H1 (cell line): Measurements from ENCODE around the gene CDK5RAP3. TPM values are rescaled to one million over a fixed set of nuclear protein-coding genes. Genes with fewer than 3 reads are reported as not detected.

Experiments used
- CTCF ChIA-PET: fragments of 300-600 bp; sonication (Branson Sonifier 250); formaldehyde crosslinking; loops from one replicate; lab custom pipeline; 2021; ENCODE audit not compliant: partially characterized antibody; lab: Charles Lee
- POLR2A ChIA-PET: fragments of 300-600 bp; sonication (Branson Sonifier 250); formaldehyde crosslinking; loops from one replicate; lab custom pipeline; 2021; ENCODE audit warnings: inconsistent platforms; ENCODE audit not compliant: partially characterized antibody; lab: Charles Lee
- DNase-seq, 2 experiments: peaks; one replicate each; pipeline versions ENCODE4 v3.0.0 to v3.0.0-alpha.2; 2010 to 2022; ENCODE audit warnings: low spot score in 2 of 2, low read depth in 1 of 2, mixed read lengths in 1 of 2
- FAIRE-seq: peaks from 2 replicates; lab custom pipeline; 2011; peaks lifted over from hg19 to GRCh38; lab: Jason Lieb, UNC
- H2AFZ ChIP-seq: 2 replicates; pipeline ENCODE4 v1.8.1; 2012; ENCODE audit warnings: low read length, inconsistent platforms
- H2AK5ac ChIP-seq: 2 replicates; pipeline ENCODE4 v1.6.1; 2013; ENCODE audit warnings: low read depth, low read length
- H2BK120ac ChIP-seq: replicated peaks from 2 replicates; pipeline ENCODE3; 2013; ENCODE audit warnings: low read depth, low read length, inconsistent platforms
- H2BK12ac ChIP-seq: 2 replicates; pipeline ENCODE4 v1.6.1; 2013; ENCODE audit warnings: low read depth, low read length
- H2BK15ac ChIP-seq: 2 replicates; pipeline ENCODE4 v1.6.1; 2013; ENCODE audit warnings: low read length
- H2BK20ac ChIP-seq: 2 replicates; pipeline ENCODE4 v1.6.1; 2013; ENCODE audit warnings: low read length
- H2BK5ac ChIP-seq: 2 replicates; pipeline ENCODE4 v1.6.1; 2013; ENCODE audit warnings: low read depth, low read length
- H3K14ac ChIP-seq: 2 replicates; pipeline ENCODE4 v1.6.1; 2013; ENCODE audit warnings: inconsistent platforms; ENCODE audit not compliant: insufficient read length
- H3K18ac ChIP-seq: 2 replicates; pipeline ENCODE4 v1.6.1; 2013; ENCODE audit warnings: low read length; ENCODE audit errors: extremely low read depth
- H3K23ac ChIP-seq: 2 replicates; pipeline ENCODE4 v1.6.1; 2013; ENCODE audit warnings: inconsistent platforms; ENCODE audit not compliant: insufficient read length
- H3K23me2 ChIP-seq: 2 replicates; pipeline ENCODE4 v1.6.1; 2013; ENCODE audit warnings: low read depth, low read length
- H3K27ac ChIP-seq: 2 replicates; pipeline ENCODE4 v1.6.1; 2011; ENCODE audit warnings: low read depth, low read length, inconsistent platforms
- H3K27me3 ChIP-seq, 4 experiments: replicated peaks in 1 of 4; 1 replicate in 1 of 4; 2 replicates in 3 of 4; pipeline versions ENCODE4 v1.6.1 to v1.8.1; 2011 to 2013; ENCODE audit warnings: low read length in 3 of 4, mild to moderate bottlenecking in 3 of 4, inconsistent platforms in 2 of 4, mixed read lengths in 2 of 4, moderate library complexity in 1 of 4; ENCODE audit not compliant: control insufficient read depth in 3 of 4, insufficient read depth in 3 of 4; ENCODE audit errors: extremely low read depth in 1 of 4
- H3K36me3 ChIP-seq, 4 experiments: 2 replicates each; pipeline versions ENCODE4 v1.6.1 to v1.8.1; 2011 to 2013; ENCODE audit warnings: mild to moderate bottlenecking in 4 of 4, low read length in 3 of 4, moderate library complexity in 2 of 4, control low read depth in 1 of 4, inconsistent platforms in 1 of 4; ENCODE audit not compliant: insufficient read depth in 4 of 4, control insufficient read depth in 2 of 4
- H3K4ac ChIP-seq: replicated peaks from 2 replicates; pipeline ENCODE3; 2013; ENCODE audit warnings: low read length, low read depth, mixed read lengths, inconsistent platforms; ENCODE audit not compliant: insufficient read length
- H3K4me1 ChIP-seq, 4 experiments: replicated peaks in 1 of 4; 1 replicate in 1 of 4; 2 replicates in 3 of 4; pipeline versions ENCODE4 v1.6.1 to v1.8.1; 2011 to 2013; ENCODE audit warnings: low read length in 3 of 4, inconsistent platforms in 2 of 4, mixed read lengths in 1 of 4; ENCODE audit not compliant: insufficient read depth in 4 of 4, control insufficient read depth in 3 of 4
- H3K4me2 ChIP-seq, 2 experiments: 2 replicates each; pipeline versions ENCODE4 v1.6.1 to v1.8.1; 2011 to 2013; ENCODE audit warnings: low read depth in 2 of 2, low read length in 2 of 2, control low read depth in 1 of 2, inconsistent platforms in 1 of 2, mild to moderate bottlenecking in 1 of 2; ENCODE audit not compliant: insufficient read depth in 1 of 2
- H3K4me3 ChIP-seq, 4 experiments: fragments of 200-600, 300-600 bp in 1 of 4; sonication (generic), shearing (Covaris generic), sonication (Bioruptor Twin) in 1 of 4; 2 replicates each; pipeline versions ENCODE4 v1.5.1 to v1.8.1; 2011 to 2016; ENCODE audit warnings: low read length in 4 of 4, low read depth in 3 of 4, control low read depth in 2 of 4, inconsistent platforms in 2 of 4, mild to moderate bottlenecking in 2 of 4, mixed read lengths in 1 of 4, moderate library complexity in 1 of 4; ENCODE audit not compliant: insufficient read depth in 2 of 4; ENCODE audit errors: extremely low read depth in 1 of 4
- H3K56ac ChIP-seq: replicated peaks from 2 replicates; pipeline ENCODE3; 2013; ENCODE audit warnings: low read depth, mild to moderate bottlenecking, mixed read lengths, low read length, inconsistent platforms; ENCODE audit not compliant: insufficient read length
- H3K79me1 ChIP-seq: 2 replicates; pipeline ENCODE4 v1.6.1; 2013; ENCODE audit warnings: low read depth, low read length, control low read depth
- H3K79me2 ChIP-seq, 2 experiments: 2 replicates each; pipeline versions ENCODE4 v1.6.1 to v1.8.1; 2012 to 2013; ENCODE audit warnings: low read length in 2 of 2, mild to moderate bottlenecking in 2 of 2, inconsistent platforms in 1 of 2; ENCODE audit not compliant: insufficient read depth in 2 of 2, control insufficient read depth in 1 of 2
- H3K9ac ChIP-seq, 4 experiments: replicated peaks in 1 of 4; 1 replicate in 1 of 4; 2 replicates in 3 of 4; pipeline versions ENCODE4 v1.6.1 to v1.8.1; 2011 to 2013; ENCODE audit warnings: low read depth in 3 of 4, low read length in 3 of 4, control low read depth in 2 of 4, mild to moderate bottlenecking in 2 of 4, moderate library complexity in 2 of 4, inconsistent platforms in 1 of 4; ENCODE audit errors: extremely low read depth in 1 of 4
- H3K9me3 ChIP-seq, 2 experiments: 2 replicates each; pipeline versions ENCODE4 v1.6.1 to v1.8.1; 2012 to 2013; ENCODE audit warnings: mild to moderate bottlenecking in 2 of 2, moderate library complexity in 2 of 2, control low read depth in 1 of 2, inconsistent platforms in 1 of 2, low read depth in 1 of 2, low read length in 1 of 2, mixed read lengths in 1 of 2; ENCODE audit not compliant: insufficient read depth in 2 of 2
- H4K20me1 ChIP-seq, 2 experiments: replicated peaks in 1 of 2; 2 replicates each; pipeline versions ENCODE3 to v1.8.1; 2011 to 2013; ENCODE audit warnings: inconsistent platforms in 2 of 2, low read length in 2 of 2, mild to moderate bottlenecking in 1 of 2; ENCODE audit not compliant: insufficient read depth in 2 of 2, control insufficient read depth in 1 of 2
- H4K5ac ChIP-seq: 2 replicates; pipeline ENCODE4 v1.6.1; 2013; ENCODE audit warnings: low read length, low read depth, mixed read lengths, inconsistent platforms; ENCODE audit not compliant: insufficient read length
- H4K8ac ChIP-seq: 2 replicates; pipeline ENCODE4 v1.8.0; 2013; ENCODE audit warnings: mild to moderate bottlenecking, moderate library complexity, low read length, inconsistent platforms; ENCODE audit not compliant: insufficient read depth; ENCODE audit errors: extremely low read depth
- H4K91ac ChIP-seq: replicated peaks from 2 replicates; pipeline ENCODE3; 2013; ENCODE audit warnings: low read length, mixed read lengths, inconsistent platforms; ENCODE audit not compliant: insufficient read length
- ASH2L ChIP-seq: fragments of 200-600, 300-600 bp; sonication (generic); IDR thresholded peaks from one replicate; pipeline ENCODE4 v1.7.1; 2017; ENCODE audit warnings: low read length
- ATF2 ChIP-seq: IDR thresholded peaks from 2 replicates; pipeline ENCODE4 v1.6.1; 2012; ENCODE audit warnings: low read length, inconsistent platforms
- CBX8 ChIP-seq: fragments of 300-800, 300-1000 bp; sonication (generic); IDR thresholded peaks from 2 replicates; pipeline ENCODE4 v1.7.1; 2016; ENCODE audit warnings: low read depth, low read length, borderline replicate concordance
- KDM5A ChIP-seq: fragments of 200-600 bp; IDR thresholded peaks from 2 replicates; pipeline ENCODE4 v1.7.1; 2012; ENCODE audit warnings: mild to moderate bottlenecking, low read length, inconsistent platforms, mixed read lengths
- PHF8 ChIP-seq: fragments of 200-600 bp; sonication (generic); conservative IDR thresholded peaks from 2 replicates; pipeline ENCODE4 v1.7.1; 2012; ENCODE audit warnings: low read depth, mild to moderate bottlenecking, inconsistent platforms, low read length, moderate library complexity
- POLR2A ChIP-seq, 2 experiments: IDR thresholded peaks; 1 replicate in 1 of 2; 2 replicates in 1 of 2; pipeline ENCODE4 v1.6.1; 2011; ENCODE audit warnings: low read depth in 2 of 2, low read length in 2 of 2, mild to moderate bottlenecking in 2 of 2; ENCODE audit errors: control extremely low read depth in 1 of 2
- TAF1 ChIP-seq: IDR thresholded peaks from 2 replicates; pipeline ENCODE4 v1.6.1; 2011; ENCODE audit warnings: mild to moderate bottlenecking, low read depth, low read length
- TBP ChIP-seq: IDR thresholded peaks from 2 replicates; pipeline ENCODE4 v1.6.1; 2011; ENCODE audit warnings: low read depth, low read length, improper control_type of control experiment
- YY1 ChIP-seq: IDR thresholded peaks from 2 replicates; pipeline ENCODE4 v1.6.1; 2011; ENCODE audit warnings: low read depth, mild to moderate bottlenecking, low read length
- WGBS, 2 experiments: shearing (Covaris generic) in 1 of 2; methylation state at CpG; one replicate each; pipeline versions ENCODE4 v1.1.6 to v1.1.7; 2013 to 2015; ENCODE audit warnings: low lambda C conversion rate in 2 of 2, mixed read lengths in 2 of 2, inconsistent platforms in 1 of 2, low coverage in 1 of 2, missing lambda C conversion rate in 1 of 2; ENCODE audit not compliant: insufficient replicate concordance in 2 of 2, insufficient coverage in 1 of 2, insufficient read length in 1 of 2; ENCODE audit errors: extremely low coverage in 1 of 2, missing lambda C conversion rate in 1 of 2; 5-methylcytosine and 5-hydroxymethylcytosine counted together
- polyA plus RNA-seq, 7 experiments: library from polyadenylated mRNA; depleted of rRNA in 3 of 7; stranded (reverse) in 5 of 7; unstranded in 2 of 7; fragments of >200 nt in 5 of 7; fragments of 200-250 nt in 2 of 7; gene quantifications; 1 replicate in 5 of 7; 2 replicates in 1 of 7; 4 replicates in 1 of 7; pipeline versions ENCODE4 v1.2.1 to v1.2.3, GENCODE V29; 2011 to 2013; ENCODE audit warnings: missing spikeins in 2 of 7, mixed read lengths in 2 of 7
- total RNA-seq: library from RNA; stranded (reverse); fragmentation: NEBNext Ultra II Directional; extraction: Animal tissue kit (Norgen Biotek cat#: 25700); gene quantifications from 2 replicates; pipeline ENCODE4 v1.2.1, GENCODE V29; 2021
- TF ChIP-seq, protein P1 (sequence below): IDR thresholded peaks from 2 replicates; pipeline ENCODE4 v1.6.1; 2012; ENCODE audit warnings: inconsistent platforms

The CDK5RAP3 gene
- total and polyA plus RNA-seq, 2 of the 8 experiments (the other 6 are each of a cell fraction or from before 2014, with no cell fraction given): 88.2 to 93.2 TPM

- Histone ChIP-seq H3K4me2 (peak overlapping the region; percentile 36 to 43), H3K9ac (no peak overlapping the region; a peak in 1 of 7 replicates), H2BK120ac (peak overlapping the region; percentile 75), H2BK12ac (peak overlapping the region; percentile 70; the same call in 1 of the 2 replicates), H3K56ac (no peak overlapping the region), H4K20me1 (no peaks in the 10 kb centered on the region), H3K23ac (no peak overlapping the region), H2BK20ac (peak overlapping the region; percentile 97), H4K8ac (peak overlapping the region; percentile 60; the same call in 1 of the 2 replicates), H2AK5ac (peak overlapping the region; percentile 11; the same call in 1 of the 2 replicates), H3K14ac (peak overlapping the region; percentile 2), H2BK5ac (peak overlapping the region; percentile 40; the same call in 1 of the 2 replicates), H3K4me3 (peak overlapping the region in 2 of 4 experiments; percentile 11 to 44; a peak in 4 of 8 replicates), H3K79me2 (no peaks in the 10 kb centered on the region), H3K4ac (peak overlapping the region; percentile 30), H2BK15ac (peak overlapping the region; percentile 55; the same call in 1 of the 2 replicates), H4K5ac (peak overlapping the region; percentile 69), H3K27me3 (no peaks in the 10 kb centered on the region), H2AFZ (peak overlapping the region; percentile 13; the same call in 1 of the 2 replicates), H3K36me3 (no peaks in the 10 kb centered on the region), H3K4me1 (peaks cover 21 to 39% (median 30%) of the 10 kb centered on the region in 4 experiments), H3K9me3 (no peaks in the 10 kb centered on the region), H3K23me2 (no peaks in the 10 kb centered on the region), H3K79me1 (no peaks in the 10 kb centered on the region), H3K18ac (peak overlapping the region; percentile 99), H4K91ac (peak overlapping the region; percentile 87), H3K27ac (no peak overlapping the region)
- POLR2A ChIA-PET: interaction anchor here (0.8 to 4.3 kb wide), 9 partner anchors 12 to 89 kb away, joined by 3 to 19 read pairs (median 3); partner anchors contain the start of gene CDK5RAP3
- no peak for FAIRE-seq
- CTCF ChIA-PET: interaction anchor here (0.6 to 27.1 kb wide), 11 partner anchors 12 to 180 kb away, joined by 3 to 698 read pairs (median 5); partner anchors contain the start of gene CDK5RAP3
- DNase-seq: peak in 1 of 2 experiments; percentile 67
- 20% methylated on average over 14 of the region's 14 CpGs; no CpG with 5 or more reads in 1 of the 2 experiments for WGBS, 2 experiments
- peak; percentile 72 for TF ChIP-seq ASH2L
- no peak for TF ChIP-seq POLR2A (IDR thresholded peaks at IDR 0.05; ENCODE audit: control extremely low read depth in 1 of 2, low read depth in 2 of 2, low read length in 2 of 2)
- TF ChIP-seq, protein P1, sequence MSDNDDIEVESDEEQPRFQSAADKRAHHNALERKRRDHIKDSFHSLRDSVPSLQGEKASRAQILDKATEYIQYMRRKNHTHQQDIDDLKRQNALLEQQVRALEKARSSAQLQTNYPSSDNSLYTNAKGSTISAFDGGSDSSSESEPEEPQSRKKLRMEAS: 0 out of 2 replicates have a peak, but pooled peaks have one; percentile 3
- TF ChIP-seq TAF1: no peak
- no peak for TF ChIP-seq KDM5A
- no peak for TF ChIP-seq TBP
- no peak for TF ChIP-seq CBX8
- TF ChIP-seq YY1: peak; percentile 60; the same call in 1 of the 2 replicates
- TF ChIP-seq ATF2: no peak
- TF ChIP-seq PHF8: no peak
Measured at GRCh38 chr17:47990962-47991731, 20.2 kb downstream of the CDK5RAP3 start.
